Measurements from ENCODE around the gene LRRC74B.

- no peak for TF ChIP-seq CTCF (IDR thresholded peaks at IDR 0.05)
- no peak for TF ChIP-seq POLR2A (IDR thresholded peaks at IDR 0.05)
Measured at GRCh38 chr22:21092797-21093554, 47.2 kb downstream of the LRRC74B start.
